ENCODE data around the gene RNF169. TPM values are rescaled to one million over a fixed set of nuclear protein-coding genes. Genes with fewer than 3 reads are reported as not detected.

Gene RNF169
- total and polyA plus RNA-seq, 2 experiments from 2014 or later, result 0.78 to 16.5 TPM

- TF ChIP-seq ETS1 (IDR thresholded peaks at IDR 0.05) (no peak), ZNF114 (CRISPR knock-in tag; IDR thresholded peaks at IDR 0.05) (no peak), JUNB (IDR thresholded peaks at IDR 0.05; ENCODE audit: unreplicated experiment) (no peak)
These were observed 128.5 kb downstream of the RNF169 start (continued) for GRCh38 chr11:74877132-74877531.

Small RNA genes within 50 kb of the gene (microRNA-seq; reads per million reads assigned to microRNA genes)
- gene MIR4696, result not detected

Small RNA genes within 50 kb of the gene (small RNA-seq; reads per million reads assigned to genes)
- gene MIR4696 (ENCODE audit: low replicate concordance) (not detected), gene RN7SL239P (ENCODE audit: low replicate concordance) (not detected)

Other genes starting within 250 kb of the RNF169 start
- gene POLD3, start 156.3 kb upstream of the RNF169 start, total RNA-seq (2014; rRNA removed; shearing (Covaris generic)), result 17.6 and 21.9 TPM in 2 replicates
- gene POLD3, start 156.3 kb upstream of the RNF169 start, polyA plus RNA-seq (2016; fragmentation: Nextera tagmentation; extraction: Ambion mirVana), result 40.9 and 50.1 TPM in 2 replicates
- gene CHRDL2, start 17.4 kb upstream of the RNF169 start, total RNA-seq (2014; rRNA removed; shearing (Covaris generic)), result 0.16 and 0.21 TPM in 2 replicates
- gene CHRDL2, start 17.4 kb upstream of the RNF169 start, polyA plus RNA-seq (2016; fragmentation: Nextera tagmentation; extraction: Ambion mirVana), result 0.38 TPM in 1 of 2 replicates, not detected in the other
- 3.0 and 4.9 TPM in 2 replicates for gene XRRA1, start 200.2 kb downstream of the RNF169 start, total RNA-seq (2014; rRNA removed; shearing (Covaris generic))
- 4.3 and 5.4 TPM in 2 replicates for gene XRRA1, start 200.2 kb downstream of the RNF169 start, polyA plus RNA-seq (2016; fragmentation: Nextera tagmentation; extraction: Ambion mirVana)
- gene SPCS2, start 200.4 kb downstream of the RNF169 start, total RNA-seq (2014; rRNA removed; shearing (Covaris generic)), result 70.0 and 115 TPM in 2 replicates
- 329 and 334 TPM in 2 replicates for gene SPCS2, start 200.4 kb downstream of the RNF169 start, polyA plus RNA-seq (2016; fragmentation: Nextera tagmentation; extraction: Ambion mirVana)
- gene NEU3, start 240.1 kb downstream of the RNF169 start, total RNA-seq (2014; rRNA removed; shearing (Covaris generic)), result 23.4 and 25.9 TPM in 2 replicates
- 2.8 TPM in 2 replicates for gene NEU3, start 240.1 kb downstream of the RNF169 start, polyA plus RNA-seq (2016; fragmentation: Nextera tagmentation; extraction: Ambion mirVana)

Data from GM23338 (cell line).